Measurements from ENCODE around the gene RAP1A.
"Not testable (repeated sequence)": the region's sequence is repeated elsewhere in the genome, so short reads cannot be mapped to it uniquely, and the experiment has no call there.

The RAP1A gene

GRCh38 chr1:111664652-111665051 lies 45.1 kb downstream of the RAP1A start:
- no peak for DNase-seq (ENCODE audit: low read depth, low spot score)

GRCh38 chr1:111665497-111665896 lies 45.9 kb downstream of the RAP1A start:
- no peak for DNase-seq (ENCODE audit: low read depth, low spot score)

DNA sequence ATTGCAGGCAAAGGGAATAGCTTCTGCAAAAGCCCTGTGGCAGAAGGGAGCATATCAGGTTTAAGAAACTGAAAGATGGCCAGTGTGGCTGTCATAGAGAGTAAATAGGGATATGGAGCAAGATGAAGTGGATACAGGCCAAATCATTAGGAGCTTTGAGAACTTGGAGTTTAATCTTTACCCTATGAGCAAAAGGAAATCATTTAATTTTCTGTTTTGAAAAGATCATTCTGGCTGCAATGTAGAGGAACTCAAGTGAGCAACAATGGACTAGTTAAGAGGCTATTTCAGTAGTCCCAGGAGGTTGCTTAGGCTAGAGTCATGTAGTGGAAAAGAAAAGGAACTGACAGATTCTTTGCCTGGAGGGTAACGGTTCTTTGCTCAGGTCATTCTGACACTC lies 47.2 kb downstream of the RAP1A start:
- DNase-seq (ENCODE audit: low read depth, low spot score), result no peak

GRCh38 chr1:111669268-111669667 lies 49.7 kb downstream of the RAP1A start:
- no peak for DNase-seq (ENCODE audit: low read depth, low spot score)

GRCh38 chr1:111671852-111672251 lies 52.3 kb downstream of the RAP1A start:
- DNase-seq (ENCODE audit: low read depth, low spot score), result no peak

DNA sequence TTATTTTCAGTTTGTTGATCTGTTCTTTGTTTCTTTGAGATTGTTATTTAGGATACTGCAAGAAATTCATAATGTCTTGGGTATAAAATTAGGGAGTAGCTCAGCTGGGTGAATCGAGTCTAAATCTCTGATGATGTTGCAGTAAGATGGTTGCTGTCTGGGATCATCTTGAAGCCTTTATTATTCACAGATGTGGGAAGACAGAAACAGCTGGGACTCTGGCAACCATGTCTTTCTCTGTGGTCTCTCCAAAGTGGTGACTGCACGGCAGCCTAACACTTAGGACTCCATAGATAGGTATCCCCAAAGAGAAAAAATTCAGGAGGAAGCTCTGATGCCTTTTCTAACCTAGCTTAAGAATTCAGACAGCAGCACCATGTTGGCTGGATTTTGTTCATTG lies 52.7 kb downstream of the RAP1A start:
- no peak for DNase-seq (ENCODE audit: low read depth, low spot score)

DNA sequence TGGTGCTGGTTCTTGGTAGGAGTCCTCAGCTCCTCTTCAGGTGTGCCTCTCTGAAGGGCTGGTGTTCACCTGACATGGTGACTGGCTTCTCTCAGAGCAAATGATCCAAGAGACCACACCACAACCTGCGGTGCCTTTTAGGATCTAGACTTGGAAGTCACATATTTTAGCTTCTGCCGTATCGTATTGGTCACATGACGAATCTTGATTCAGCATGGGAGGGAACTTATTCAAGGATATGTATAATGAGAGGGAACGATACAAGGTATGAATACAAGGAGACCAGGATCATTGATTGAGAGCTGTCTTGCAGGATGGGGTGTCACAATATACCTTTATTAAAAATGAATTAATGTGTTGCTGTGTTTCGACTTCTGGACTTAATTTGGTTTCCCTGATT lies 58.0 kb downstream of the RAP1A start:
- DNase-seq (ENCODE audit: low read depth, low spot score), result no peak

GRCh38 chr1:111679541-111679940 lies 60.0 kb downstream of the RAP1A start:
- DNase-seq (ENCODE audit: low read depth, low spot score), result no peak

GRCh38 chr1:111680212-111680800 lies 60.7 kb downstream of the RAP1A start:
- not testable (repeated sequence) for DNase-seq (ENCODE audit: low read depth, low spot score)

DNA sequence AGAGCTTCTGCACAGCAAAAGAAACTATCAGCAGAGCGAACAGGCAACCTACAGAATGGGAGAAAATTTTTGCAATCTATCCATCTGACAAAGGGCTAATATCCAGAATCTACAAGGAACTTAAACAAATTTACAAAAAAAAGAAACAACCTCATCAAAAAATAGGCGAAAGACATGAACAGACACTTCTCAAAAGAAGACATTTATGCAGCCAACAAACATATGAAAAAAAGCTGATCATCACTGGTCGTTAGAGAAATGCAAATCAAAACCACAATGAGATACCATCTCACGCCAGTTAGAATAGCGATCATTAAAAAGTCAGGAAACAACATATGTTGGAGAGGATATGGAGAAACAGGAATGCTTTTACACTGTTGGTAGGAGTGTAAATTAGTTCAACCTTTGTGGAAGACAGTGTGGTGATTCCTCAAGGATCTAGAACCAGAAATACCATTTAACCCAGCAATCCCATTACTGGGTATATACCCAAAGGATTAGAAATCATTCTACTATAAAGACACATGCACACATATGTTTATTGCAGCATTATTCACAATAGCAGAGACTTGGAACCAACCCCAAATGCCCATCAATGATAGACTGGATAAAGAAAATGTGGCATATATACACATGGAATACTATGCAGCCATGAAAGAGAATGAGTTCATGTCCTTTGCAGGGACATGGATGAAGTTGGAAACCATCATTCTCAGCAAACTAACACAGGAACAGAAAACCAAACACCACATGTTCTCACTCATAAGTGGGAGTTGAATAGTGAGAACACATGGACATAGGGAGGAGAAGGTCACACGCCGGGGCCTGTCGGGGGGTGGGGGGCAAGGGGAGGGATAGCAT lies 65.9 kb downstream of the RAP1A start:
- DNase-seq (ENCODE audit: low read depth, low spot score), result not testable (repeated sequence)

GRCh38 chr1:111690306-111690617 lies 70.7 kb downstream of the RAP1A start:
- DNase-seq (ENCODE audit: low read depth, low spot score), result peak; percentile 98

GRCh38 chr1:111691886-111692285 lies 72.3 kb downstream of the RAP1A start:
- no peak for DNase-seq (ENCODE audit: low read depth, low spot score)

GRCh38 chr1:111695801-111696200 lies 76.2 kb downstream of the RAP1A start:
- no peak for DNase-seq (ENCODE audit: low read depth, low spot score)

GRCh38 chr1:111696330-111696729 lies 76.7 kb downstream of the RAP1A start:
- DNase-seq (ENCODE audit: low read depth, low spot score), result no peak

- DNase-seq (ENCODE audit: low read depth, low spot score), result no peak
Measured at GRCh38 chr1:111699268-111699667, 79.7 kb downstream of the RAP1A start.

- no peak for DNase-seq (ENCODE audit: low read depth, low spot score)
Measured at GRCh38 chr1:111702504-111703050, 83.0 kb downstream of the RAP1A start.

- DNase-seq (ENCODE audit: low read depth, low spot score), result no peak
Measured at GRCh38 chr1:111704240-111704639, 84.7 kb downstream of the RAP1A start.

- DNase-seq (ENCODE audit: low read depth, low spot score), result no peak
Measured at GRCh38 chr1:111704776-111705175, 85.2 kb downstream of the RAP1A start.

- no peak for DNase-seq (ENCODE audit: low read depth, low spot score)
Measured at GRCh38 chr1:111705841-111706240, 86.3 kb downstream of the RAP1A start.

DNA sequence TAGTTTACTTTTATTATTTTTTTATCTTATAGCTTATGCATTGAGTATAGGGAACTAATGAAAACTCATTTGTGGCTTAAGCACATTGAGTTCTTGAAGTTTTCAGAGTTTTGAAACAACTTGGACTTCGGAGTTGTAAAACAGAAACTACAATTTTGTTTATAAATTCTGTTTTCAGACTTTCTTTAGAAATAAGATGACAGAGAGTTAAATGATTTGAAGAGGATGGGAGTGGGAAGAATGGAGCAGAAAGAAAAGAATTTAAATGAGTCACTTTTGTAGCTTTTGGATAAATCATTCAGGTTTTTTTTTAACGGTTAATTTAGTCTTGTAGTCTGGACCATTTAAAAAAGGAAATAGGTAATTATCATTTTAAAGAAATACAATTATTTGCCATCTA lies 87.3 kb downstream of the RAP1A start:
- no peak for DNase-seq (ENCODE audit: low read depth, low spot score)

GRCh38 chr1:111707906-111708305 lies 88.3 kb downstream of the RAP1A start:
- DNase-seq (ENCODE audit: low read depth, low spot score), result peak; percentile 56

DNA sequence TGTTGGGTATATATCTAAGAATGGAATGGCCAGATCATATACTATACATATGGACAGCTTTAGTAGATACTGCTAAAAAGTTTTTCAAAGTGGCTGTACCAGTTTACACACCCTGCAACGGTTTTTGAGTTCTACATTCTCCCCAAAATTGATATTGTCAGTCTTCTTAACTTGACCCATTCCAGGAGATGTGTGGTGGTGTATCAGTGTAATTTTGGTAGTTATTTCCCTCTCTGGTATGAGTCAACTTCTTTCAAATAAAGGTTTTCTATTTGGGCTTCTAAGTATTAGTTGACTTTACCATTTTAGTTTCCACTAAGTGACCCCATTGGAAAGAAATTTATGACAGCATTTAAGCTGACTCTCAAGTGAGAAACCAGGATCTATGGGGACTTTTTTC lies 90.4 kb downstream of the RAP1A start:
- DNase-seq (ENCODE audit: low read depth, low spot score), result no peak

DNA sequence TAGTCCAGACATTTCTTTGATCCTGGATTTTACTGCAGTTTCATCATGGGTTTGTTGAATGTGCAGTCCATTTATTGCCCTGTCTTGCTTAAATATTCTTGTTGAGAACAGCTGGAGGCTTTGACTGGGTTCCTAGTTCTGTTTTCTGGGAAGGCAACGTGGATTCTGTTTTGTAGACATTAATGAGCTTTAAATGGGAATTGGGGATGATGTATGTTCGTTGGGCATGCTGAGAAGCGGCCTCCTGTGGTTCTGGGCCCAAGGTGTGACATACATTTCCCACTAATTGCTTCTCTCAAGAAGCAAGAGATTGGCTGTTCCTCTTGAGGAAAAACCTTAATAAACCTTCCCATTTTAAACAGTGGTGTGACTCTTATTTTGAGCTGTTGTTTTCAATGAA lies 96.7 kb downstream of the RAP1A start:
- no peak for DNase-seq (ENCODE audit: low read depth, low spot score)

All from astrocyte of the hippocampus (primary cell).